Ovary (tissue), 9 donors: ENCODE data around the gene ARHGAP18. TPM values are rescaled to one million over a fixed set of nuclear protein-coding genes. Genes with fewer than 3 reads are reported as not detected.

Source experiments
- DNase-seq, 5 donors: peaks; one replicate each; pipeline ENCODE4 v3.0.0-alpha.2; 2019 to 2020
- H3K27ac ChIP-seq, 2 donors: fragments of 200-600 bp; one replicate each; pipeline versions ENCODE4 v1.5.1 to v1.8.0; 2019 to 2022
- H3K27me3 ChIP-seq: fragments of 200-600 bp; one replicate; pipeline ENCODE4 v1.8.0; 2022
- H3K36me3 ChIP-seq: fragments of 200-600 bp; sonication (generic); one replicate; pipeline ENCODE4 v1.5.1; 2019
- H3K4me1 ChIP-seq: one replicate; pipeline ENCODE4 v1.8.1; 2013; ENCODE audit warnings: mild to moderate bottlenecking, moderate library complexity; ENCODE audit not compliant: insufficient read depth
- H3K4me3 ChIP-seq: fragments of 200-600 bp; sonication (generic); one replicate; pipeline ENCODE4 v1.5.1; 2017
- H3K9me3 ChIP-seq, 2 donors: fragments of 200-600 bp in 1 of 2; sonication (generic) in 1 of 2; one replicate each; pipeline versions ENCODE4 v1.5.1 to v1.8.1; 2013 to 2019; ENCODE audit warnings: mild to moderate bottlenecking in 1 of 2, moderate library complexity in 1 of 2
- EP300 ChIP-seq: sonication (generic); formaldehyde crosslinking; IDR thresholded peaks from one replicate; pipeline ENCODE4 v1.6.1; 2017; ENCODE audit warnings: antibody characterized with exemption
- POLR2A ChIP-seq: fragments of 450-650 bp; IDR thresholded peaks from one replicate; pipeline ENCODE4 v1.6.1; 2017; ENCODE audit warnings: antibody characterized with exemption, mild to moderate bottlenecking, moderate library complexity
- WGBS, 3 donors: extraction: QIAGEN DNeasy Blood & Tissue Kit in 1 of 3; methylation state at CpG; one replicate each; pipeline versions ENCODE4 v1.1.5 to v1.1.7; 2013 to 2017; 5-methylcytosine and 5-hydroxymethylcytosine counted together
- intact Hi-C, 4 donors: fragments of 100-400 bp; cut with DNase I; formaldehyde crosslinking; loops; one replicate each; pipeline versions ENCODE4 v1.11.0 to v1.15.1; 2022 to 2023
- polyA plus RNA-seq, 2 donors: library from polyadenylated mRNA; stranded (reverse); fragments of 200-250 nt in 1 of 2; fragments of 350-450 nt in 1 of 2; fragmentation: Illumina TruSeq in 1 of 2; extraction: RNeasy Lipid Tissue Mini Kit (QIAGEN cat#74804) in 1 of 2; gene quantifications; one replicate each; pipeline ENCODE4 v1.2.3, GENCODE V29; 2013 to 2014
- total RNA-seq, 7 donors: library from RNA; depleted of rRNA in 2 of 7; stranded (reverse); fragments of >200 nt in 2 of 7; fragmentation: NEBNext Ultra II Directional in 3 of 7; extraction: Animal tissue kit (Norgen Biotek cat#: 25700) in 3 of 7; gene quantifications; one replicate each; pipeline versions ENCODE4 v1.1.0 to v1.2.4, GENCODE V29; 2016 to 2023
- TF ChIP-seq, protein P1 (sequence below), 3 donors: fragments of 450-650 bp in 2 of 3; fragments of 200-600 bp in 1 of 3; IDR thresholded peaks; one replicate each; pipeline versions ENCODE4 v1.5.1 to v1.8.0; 2016 to 2022; ENCODE audit warnings: antibody characterized with exemption in 3 of 3, mild to moderate bottlenecking in 1 of 3
- donor health status: DM: no; HTN: no; CAD: no; lungs with moderate emphysema.
- donor health status: DM: no; HTN: no; CAD: no.
- donor health status: Bipolar disorder and iron deficiency.
- donor health status: DM: yes; HTN: yes; CAD: no.
- donor health status: DM: no; HTN: no; CAD: no.
- donor health status: DM: yes; HTN: yes; CAD: no.

ARHGAP18 gene
- total and polyA plus RNA-seq, 9 donors: 4.4 to 35.3 (median 9.6) TPM

DNA sequence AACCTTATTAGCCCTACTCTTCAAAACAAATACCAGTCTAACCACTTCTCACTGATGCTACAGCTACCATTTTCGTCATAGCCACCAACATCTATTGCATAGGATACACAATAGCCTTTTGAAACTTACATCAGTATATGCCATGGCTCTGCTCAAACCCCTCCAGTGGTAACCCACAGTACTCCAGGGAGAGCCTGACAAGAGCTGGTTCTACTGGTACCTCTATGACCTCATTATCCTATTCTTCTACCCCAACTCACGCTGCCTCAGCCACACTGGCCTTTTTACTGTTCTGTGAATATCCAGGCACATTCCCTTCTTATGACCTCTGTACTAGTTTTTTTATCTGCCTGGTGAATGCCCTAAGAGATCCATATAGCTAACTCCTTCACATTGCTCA, 157.6 kb downstream of the ARHGAP18 start:
- Histone ChIP-seq H3K4me3 (no peak overlapping the region), H3K4me1 (no peaks in the 10 kb centered on the region), H3K9me3 (no peaks in the 10 kb centered on the region), H3K27me3 (no peaks in the 10 kb centered on the region), H3K36me3 (no peaks in the 10 kb centered on the region), H3K27ac (no peak overlapping the region)
- 95 to 97% (median 96%) methylated on average over 2 of the region's 2 CpGs for WGBS, 3 donors
- intact Hi-C loops: no loop called here
- TF ChIP-seq, protein P1, sequence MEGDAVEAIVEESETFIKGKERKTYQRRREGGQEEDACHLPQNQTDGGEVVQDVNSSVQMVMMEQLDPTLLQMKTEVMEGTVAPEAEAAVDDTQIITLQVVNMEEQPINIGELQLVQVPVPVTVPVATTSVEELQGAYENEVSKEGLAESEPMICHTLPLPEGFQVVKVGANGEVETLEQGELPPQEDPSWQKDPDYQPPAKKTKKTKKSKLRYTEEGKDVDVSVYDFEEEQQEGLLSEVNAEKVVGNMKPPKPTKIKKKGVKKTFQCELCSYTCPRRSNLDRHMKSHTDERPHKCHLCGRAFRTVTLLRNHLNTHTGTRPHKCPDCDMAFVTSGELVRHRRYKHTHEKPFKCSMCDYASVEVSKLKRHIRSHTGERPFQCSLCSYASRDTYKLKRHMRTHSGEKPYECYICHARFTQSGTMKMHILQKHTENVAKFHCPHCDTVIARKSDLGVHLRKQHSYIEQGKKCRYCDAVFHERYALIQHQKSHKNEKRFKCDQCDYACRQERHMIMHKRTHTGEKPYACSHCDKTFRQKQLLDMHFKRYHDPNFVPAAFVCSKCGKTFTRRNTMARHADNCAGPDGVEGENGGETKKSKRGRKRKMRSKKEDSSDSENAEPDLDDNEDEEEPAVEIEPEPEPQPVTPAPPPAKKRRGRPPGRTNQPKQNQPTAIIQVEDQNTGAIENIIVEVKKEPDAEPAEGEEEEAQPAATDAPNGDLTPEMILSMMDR (IDR thresholded peaks at IDR 0.05): no peak
- TF ChIP-seq POLR2A (no peak), EP300 (no peak)
- DNase-seq: no peak

DNA sequence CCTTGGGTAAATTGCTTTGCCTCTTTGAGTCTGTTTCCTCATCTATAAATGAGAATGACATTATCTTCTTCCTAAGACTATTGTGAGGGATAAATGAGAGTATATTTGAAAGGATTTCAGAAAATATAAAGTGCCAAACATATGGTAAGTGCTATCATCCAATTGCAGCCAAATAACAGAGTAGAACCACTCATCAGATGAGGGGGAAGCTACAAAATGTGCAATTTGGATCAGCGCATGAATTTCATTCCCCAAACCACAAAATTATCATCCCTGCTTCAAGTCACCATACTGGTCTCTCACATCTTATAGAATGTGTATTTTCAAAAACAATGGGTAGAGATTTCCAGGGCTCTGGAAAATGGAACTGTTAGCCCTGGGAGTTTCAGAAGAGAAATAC, 158.5 kb downstream of the ARHGAP18 start:
- TF ChIP-seq, protein P1 (IDR thresholded peaks at IDR 0.05): no peak
- no peak for TF ChIP-seq EP300
- TF ChIP-seq POLR2A: no peak
- Histone ChIP-seq H3K4me3 (no peak overlapping the region), H3K4me1 (no peaks in the 10 kb centered on the region), H3K27me3 (no peaks in the 10 kb centered on the region), H3K27ac (no peak overlapping the region), H3K36me3 (no peaks in the 10 kb centered on the region), H3K9me3 (no peaks in the 10 kb centered on the region)
- intact Hi-C loops: no loop called here
- no peak for DNase-seq
- 95 to 100% (median 98%) methylated on average over 1 of the region's 1 CpG for WGBS, 3 donors

DNA sequence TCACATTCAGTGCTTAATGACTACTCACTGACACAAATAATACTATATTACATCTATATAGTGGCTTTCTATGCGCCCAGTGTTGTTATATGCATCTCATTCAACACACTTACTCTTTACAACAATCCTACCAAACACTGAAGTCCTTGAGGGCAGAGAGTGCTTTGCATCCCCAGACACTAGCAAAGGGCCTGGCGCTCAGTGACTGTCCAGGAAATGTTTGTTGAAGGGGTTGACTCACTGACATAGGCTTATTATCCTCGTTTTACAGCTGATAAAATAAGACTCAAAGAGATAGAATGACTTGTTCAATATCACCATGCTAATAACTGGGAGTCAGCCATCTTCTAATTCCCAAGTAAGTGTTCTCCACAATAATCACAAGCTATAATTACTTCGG, 163.3 kb downstream of the ARHGAP18 start:
- H3K27me3 ChIP-seq: no peaks in the 10 kb centered on the region
- 85 to 87% (median 86%) methylated on average over 4 of the region's 4 CpGs for WGBS, 3 donors
- H3K27ac ChIP-seq: no peak overlapping the region
- H3K4me3 ChIP-seq: no peak overlapping the region
- no peak for DNase-seq
- H3K36me3 ChIP-seq: no peaks in the 10 kb centered on the region
- H3K9me3 ChIP-seq: no peaks in the 10 kb centered on the region
- no peaks in the 10 kb centered on the region for H3K4me1 ChIP-seq
- intact Hi-C loops: no loop called here
- TF ChIP-seq, protein P1 (IDR thresholded peaks at IDR 0.05): no peak
- TF ChIP-seq EP300 (no peak), POLR2A (no peak)

- Histone ChIP-seq H3K27me3 (no peaks in the 10 kb centered on the region), H3K36me3 (no peaks in the 10 kb centered on the region), H3K4me1 (no peaks in the 10 kb centered on the region), H3K4me3 (no peak overlapping the region), H3K27ac (no peak overlapping the region), H3K9me3 (no peaks in the 10 kb centered on the region)
- no peak for TF ChIP-seq POLR2A
- no peak for TF ChIP-seq EP300
- TF ChIP-seq, protein P1 (IDR thresholded peaks at IDR 0.05): no peak
- no peak for DNase-seq
- 95 to 96% (median 95%) methylated on average over 8 of the region's 8 CpGs for WGBS, 3 donors
- intact Hi-C loops: no loop called here
Observed at GRCh38 chr6:129544892-129545612, 164.9 kb downstream of the ARHGAP18 start.
